CD4-positive, alpha-beta memory T cell (primary cell): ENCODE measurements around the gene PRICKLE2. TPM values are rescaled to one million over a fixed set of nuclear protein-coding genes. Genes with fewer than 3 reads are reported as not detected.

Experiments
- CTCF ChIA-PET: fragments of 350-600 bp; sonication (Branson Sonifier 250); formaldehyde crosslinking; loops from one replicate; lab custom pipeline; 2021; ENCODE audit warnings: inconsistent platforms; ENCODE audit not compliant: partially characterized antibody; lab: Charles Lee
- POLR2A ChIA-PET: fragments of 350-600 bp; sonication (Branson Sonifier 250); formaldehyde crosslinking; loops from one replicate; lab custom pipeline; 2021; ENCODE audit not compliant: partially characterized antibody; lab: Charles Lee
- DNase-seq, 5 donors: peaks; one replicate each; pipeline versions ENCODE4 v3.0.0 to v3.0.0-alpha.2; 2020 to 2022; ENCODE audit warnings: mixed read lengths in 1 of 5
- H3K27ac ChIP-seq: one replicate; pipeline ENCODE4 v1.7.0; 2013; ENCODE audit warnings: low read depth, low read length
- H3K27me3 ChIP-seq: 2 replicates; pipeline ENCODE4 v1.7.0; 2013; ENCODE audit warnings: mild to moderate bottlenecking, low read length, moderate library complexity; ENCODE audit not compliant: insufficient read depth
- H3K36me3 ChIP-seq: 2 replicates; pipeline ENCODE4 v1.7.0; 2013; ENCODE audit warnings: mild to moderate bottlenecking, low read length, moderate library complexity; ENCODE audit not compliant: insufficient read depth
- H3K4me1 ChIP-seq: 2 replicates; pipeline ENCODE4 v1.7.0; 2013; ENCODE audit warnings: mild to moderate bottlenecking, low read length, moderate library complexity; ENCODE audit not compliant: insufficient read depth
- H3K4me3 ChIP-seq, 2 donors: one replicate each; pipeline ENCODE4 v1.7.0; 2013; ENCODE audit warnings: low read length in 2 of 2, mild to moderate bottlenecking in 1 of 2
- H3K9me3 ChIP-seq, 2 donors: one replicate each; pipeline ENCODE4 v1.7.0; 2013; ENCODE audit warnings: low read length in 2 of 2, control low read depth in 1 of 2; ENCODE audit not compliant: control insufficient read depth in 1 of 2
- H3K27ac Mint-ChIP-seq, 7 donors: one replicate each; pipeline ENCODE4 v1.8.0; 2020 to 2021; ENCODE audit warnings: mixed read lengths in 7 of 7, mild to moderate bottlenecking in 6 of 7, inconsistent platforms in 3 of 7, moderate library complexity in 3 of 7
- H3K27me3 Mint-ChIP-seq, 2 donors: one replicate each; pipeline ENCODE4 v1.8.0; 2020 to 2021; ENCODE audit warnings: mixed read lengths in 2 of 2
- H3K36me3 Mint-ChIP-seq, 2 donors: one replicate each; pipeline ENCODE4 v1.8.0; 2020 to 2021; ENCODE audit warnings: mixed read lengths in 2 of 2, inconsistent platforms in 1 of 2, mild to moderate bottlenecking in 1 of 2
- H3K4me1 Mint-ChIP-seq, 4 donors: one replicate each; pipeline ENCODE4 v1.8.0; 2020 to 2021; ENCODE audit warnings: mixed read lengths in 4 of 4, mild to moderate bottlenecking in 1 of 4
- H3K4me3 Mint-ChIP-seq, 8 donors: one replicate each; pipeline ENCODE4 v1.8.0; 2020 to 2021; ENCODE audit warnings: mixed read lengths in 8 of 8, mild to moderate bottlenecking in 7 of 8, moderate library complexity in 6 of 8, inconsistent platforms in 3 of 8
- H3K9me3 Mint-ChIP-seq, 8 donors: one replicate each; pipeline ENCODE4 v1.8.0; 2020 to 2021; ENCODE audit warnings: mixed read lengths in 8 of 8, mild to moderate bottlenecking in 5 of 8, inconsistent platforms in 3 of 8, moderate library complexity in 1 of 8
- intact Hi-C: fragments of 100-400 bp; cut with micrococcal nuclease; formaldehyde crosslinking; loops from one replicate; pipeline ENCODE4 v1.15.1; 2023
- polyA plus RNA-seq, 2 donors: library from polyadenylated mRNA; unstranded; fragments of 300-500 nt; fragmentation: Illumina TruSeq; gene quantifications; one replicate each; pipeline ENCODE4 v1.2.3, GENCODE V29; 2021
- total RNA-seq, 2 experiments: library from RNA; stranded (reverse); gene quantifications; one replicate each; pipeline ENCODE4 v1.2.3, GENCODE V29; 2021

Gene PRICKLE2
- total and polyA plus RNA-seq, 4 experiments from 2014 or later, result not detected

GRCh38 chr3:64134882-64135281 lies 90.4 kb downstream of the PRICKLE2 start:
- Histone ChIP-seq H3K4me1 (no peaks in the 10 kb centered on the region), H3K27me3 (no peaks in the 10 kb centered on the region), H3K36me3 (no peaks in the 10 kb centered on the region), H3K4me3 (no peak overlapping the region), H3K9me3 (no peaks in the 10 kb centered on the region), H3K27ac (no peak overlapping the region)
- intact Hi-C loops, result no loop called here
- POLR2A ChIA-PET, result no interaction called here
- H3K4me3 Mint-ChIP-seq, result no peak overlapping the region
- no peak for DNase-seq
- H3K9me3 Mint-ChIP-seq, result peaks cover 0 to 2% (median 0%) of the 10 kb centered on the region in 8 donors
- H3K36me3 Mint-ChIP-seq, result no peaks in the 10 kb centered on the region
- CTCF ChIA-PET, result no interaction called here
- H3K27me3 Mint-ChIP-seq, result peaks cover 0 to 9% of the 10 kb centered on the region in 2 donors
- no peak overlapping the region for H3K27ac Mint-ChIP-seq
- no peaks in the 10 kb centered on the region for H3K4me1 Mint-ChIP-seq

DNA sequence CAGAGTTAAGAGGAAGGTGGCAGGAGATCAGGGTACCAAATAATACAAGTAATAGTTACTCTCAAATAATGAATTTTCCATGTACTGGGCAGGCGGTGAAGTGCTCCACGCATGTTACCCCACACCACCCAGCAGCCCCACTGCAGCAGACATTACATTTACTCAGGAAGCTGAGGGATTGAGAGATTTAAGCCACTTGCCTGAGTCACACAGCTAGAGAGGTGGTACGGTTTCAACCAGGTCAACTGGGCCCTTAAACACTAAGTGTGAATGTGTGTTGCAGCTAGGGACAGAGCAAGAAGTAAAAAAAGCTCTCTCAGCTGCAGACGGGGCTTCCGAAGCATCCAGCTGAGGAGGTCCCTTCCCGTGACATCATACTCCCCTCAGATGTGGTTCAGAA lies 91.3 kb downstream of the PRICKLE2 start:
- POLR2A ChIA-PET, result no interaction called here
- H3K9me3 ChIP-seq, result no peaks in the 10 kb centered on the region
- Mint-ChIP-seq H3K4me1 (no peaks in the 10 kb centered on the region), H3K27ac (no peak overlapping the region), H3K36me3 (no peaks in the 10 kb centered on the region), H3K4me3 (no peak overlapping the region), H3K9me3 (peaks cover 0 to 1% (median 0%) of the 10 kb centered on the region in 8 donors), H3K27me3 (peaks cover 0 to 9% of the 10 kb centered on the region in 2 donors)
- no peak for DNase-seq
- H3K36me3 ChIP-seq, result no peaks in the 10 kb centered on the region
- no peak overlapping the region for H3K27ac ChIP-seq
- intact Hi-C loops, result no loop called here
- CTCF ChIA-PET, result no interaction called here
- no peak overlapping the region for H3K4me3 ChIP-seq
- no peaks in the 10 kb centered on the region for H3K27me3 ChIP-seq
- H3K4me1 ChIP-seq, result no peaks in the 10 kb centered on the region

- ChIA-PET CTCF (no interaction called here), POLR2A (no interaction called here)
- Mint-ChIP-seq H3K4me3 (no peak overlapping the region), H3K27me3 (peaks cover 0 to 11% of the 10 kb centered on the region in 2 donors), H3K27ac (no peak overlapping the region), H3K36me3 (no peaks in the 10 kb centered on the region), H3K4me1 (no peaks in the 10 kb centered on the region), H3K9me3 (peaks cover 0 to 1% (median 0%) of the 10 kb centered on the region in 8 donors)
- H3K27me3 ChIP-seq, result no peaks in the 10 kb centered on the region
- no peak overlapping the region for H3K27ac ChIP-seq
- H3K4me1 ChIP-seq, result no peaks in the 10 kb centered on the region
- intact Hi-C loops, result no loop called here
- no peak overlapping the region for H3K4me3 ChIP-seq
- H3K9me3 ChIP-seq, result no peaks in the 10 kb centered on the region
- DNase-seq, result no peak
- H3K36me3 ChIP-seq, result no peaks in the 10 kb centered on the region
Measured at GRCh38 chr3:64133272-64133671, 92.0 kb downstream of the PRICKLE2 start.

DNA sequence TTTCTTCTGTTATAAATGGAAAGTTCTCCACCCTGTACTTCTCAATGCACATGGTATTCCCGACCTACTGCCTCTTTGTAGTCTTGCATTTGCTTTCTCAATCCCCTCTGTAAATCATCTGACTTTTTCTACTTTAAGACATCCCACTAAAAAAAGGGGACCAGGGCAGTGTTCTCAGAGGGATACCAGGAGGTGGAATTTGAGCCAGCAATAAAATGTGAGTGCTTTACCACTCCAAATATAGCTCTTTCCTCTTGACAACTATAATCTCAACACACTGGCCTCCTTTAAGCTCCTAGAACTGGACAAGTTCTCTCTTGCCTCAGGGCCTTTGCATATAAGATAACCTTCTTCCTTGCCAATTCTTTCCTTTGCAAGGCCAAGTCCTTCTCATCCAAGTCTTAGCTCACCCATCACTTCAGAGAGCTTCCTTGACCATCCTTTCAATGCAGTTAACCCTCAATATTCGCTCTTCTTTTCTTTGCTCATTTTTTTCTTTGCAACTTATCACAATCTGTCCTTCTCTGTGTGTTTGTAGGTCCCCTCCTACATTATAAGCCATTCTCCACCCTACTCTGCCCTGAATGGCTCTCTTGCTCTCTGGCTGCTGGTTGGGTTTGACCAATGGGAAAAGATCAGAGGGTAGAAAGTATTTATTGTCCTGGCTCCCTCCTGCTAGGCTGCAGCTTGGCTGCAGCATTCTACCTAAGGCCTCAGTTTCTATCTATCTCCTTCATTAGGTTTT lies 93.4 kb downstream of the PRICKLE2 start:
- intact Hi-C loops, result no loop called here
- POLR2A ChIA-PET, result no interaction called here
- no peaks in the 10 kb centered on the region for H3K27me3 ChIP-seq

GRCh38 chr3:64130436-64130835 lies 94.8 kb downstream of the PRICKLE2 start:
- H3K4me1 Mint-ChIP-seq, result no peaks in the 10 kb centered on the region
- POLR2A ChIA-PET, result no interaction called here
- H3K27ac Mint-ChIP-seq, result no peak overlapping the region
- intact Hi-C loops, result no loop called here
- no peaks in the 10 kb centered on the region for H3K36me3 Mint-ChIP-seq
- no peak overlapping the region for H3K27ac ChIP-seq
- peaks cover 2 to 14% of the 10 kb centered on the region in 2 donors for H3K27me3 Mint-ChIP-seq
- H3K9me3 ChIP-seq, result no peaks in the 10 kb centered on the region
- H3K4me1 ChIP-seq, result no peaks in the 10 kb centered on the region
- no peak overlapping the region for H3K4me3 Mint-ChIP-seq
- H3K4me3 ChIP-seq, result no peak overlapping the region
- CTCF ChIA-PET, result no interaction called here
- H3K27me3 ChIP-seq, result no peaks in the 10 kb centered on the region
- H3K36me3 ChIP-seq, result no peaks in the 10 kb centered on the region
- no peak for DNase-seq
- peaks cover 0 to 1% (median 0%) of the 10 kb centered on the region in 8 donors for H3K9me3 Mint-ChIP-seq

More for the DNA sequence above, 93.4 kb downstream of the PRICKLE2 start:
- no peaks in the 10 kb centered on the region for H3K36me3 ChIP-seq
- H3K4me1 ChIP-seq, result no peaks in the 10 kb centered on the region
- Mint-ChIP-seq H3K4me1 (no peaks in the 10 kb centered on the region), H3K36me3 (no peaks in the 10 kb centered on the region), H3K27me3 (peaks cover 0 to 14% of the 10 kb centered on the region in 2 donors), H3K9me3 (peaks cover 0 to 1% (median 0%) of the 10 kb centered on the region in 8 donors), H3K27ac (no peak overlapping the region), H3K4me3 (no peak overlapping the region)
- H3K9me3 ChIP-seq, result no peaks in the 10 kb centered on the region
- H3K27ac ChIP-seq, result no peak overlapping the region
- no peak overlapping the region for H3K4me3 ChIP-seq
- DNase-seq, result no peak
- CTCF ChIA-PET, result no interaction called here

DNA sequence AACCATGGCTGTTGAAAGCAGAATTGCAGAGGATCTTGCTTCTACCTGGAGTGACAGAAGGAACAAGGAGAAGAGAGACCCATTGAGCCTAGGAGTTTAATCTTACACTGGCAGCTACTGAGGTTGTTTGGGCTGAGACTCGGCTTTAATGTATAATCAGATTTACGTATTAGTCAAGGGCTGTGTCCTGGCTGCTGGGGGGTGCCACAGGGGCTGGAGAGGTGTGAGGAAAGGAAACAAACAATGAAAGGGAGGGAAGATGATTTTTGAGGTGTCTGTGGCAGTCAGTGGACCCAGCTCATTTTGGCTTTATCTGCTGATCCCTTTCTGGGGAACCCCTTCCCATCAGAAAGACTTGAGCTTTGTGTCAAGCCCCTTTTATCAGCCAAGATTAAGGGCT lies 95.7 kb downstream of the PRICKLE2 start:
- no peaks in the 10 kb centered on the region for H3K36me3 Mint-ChIP-seq
- ChIA-PET POLR2A (no interaction called here), CTCF (no interaction called here)
- Histone ChIP-seq H3K27ac (no peak overlapping the region), H3K36me3 (no peaks in the 10 kb centered on the region), H3K9me3 (no peaks in the 10 kb centered on the region), H3K4me1 (no peaks in the 10 kb centered on the region), H3K4me3 (no peak overlapping the region), H3K27me3 (no peaks in the 10 kb centered on the region)
- no peaks in the 10 kb centered on the region for H3K4me1 Mint-ChIP-seq
- intact Hi-C loops, result no loop called here
- H3K4me3 Mint-ChIP-seq, result no peak overlapping the region
- H3K27ac Mint-ChIP-seq, result no peak overlapping the region
- peaks cover 0 to 1% (median 0%) of the 10 kb centered on the region in 8 donors for H3K9me3 Mint-ChIP-seq
- H3K27me3 Mint-ChIP-seq, result peaks cover 2 to 17% of the 10 kb centered on the region in 2 donors
- no peak for DNase-seq

GRCh38 chr3:64129106-64129505 lies 96.2 kb downstream of the PRICKLE2 start:
- no peak overlapping the region for H3K4me3 Mint-ChIP-seq
- no peaks in the 10 kb centered on the region for H3K4me1 ChIP-seq
- no peak overlapping the region for H3K4me3 ChIP-seq
- H3K36me3 Mint-ChIP-seq, result no peaks in the 10 kb centered on the region
- DNase-seq, result no peak
- H3K27me3 ChIP-seq, result no peaks in the 10 kb centered on the region
- no peaks in the 10 kb centered on the region for H3K4me1 Mint-ChIP-seq
- no peaks in the 10 kb centered on the region for H3K36me3 ChIP-seq
- peak overlapping the region in 1 of 7 donors; percentile 20 for H3K27ac Mint-ChIP-seq
- ChIA-PET CTCF (no interaction called here), POLR2A (no interaction called here)
- no peak overlapping the region for H3K27ac ChIP-seq
- no peaks in the 10 kb centered on the region for H3K9me3 ChIP-seq
- intact Hi-C loops, result no loop called here
- H3K27me3 Mint-ChIP-seq, result peaks cover 2 to 17% of the 10 kb centered on the region in 2 donors
- peaks cover 0 to 1% (median 0%) of the 10 kb centered on the region in 8 donors for H3K9me3 Mint-ChIP-seq
